ENCODE results near the gene PPARA.

DNA sequence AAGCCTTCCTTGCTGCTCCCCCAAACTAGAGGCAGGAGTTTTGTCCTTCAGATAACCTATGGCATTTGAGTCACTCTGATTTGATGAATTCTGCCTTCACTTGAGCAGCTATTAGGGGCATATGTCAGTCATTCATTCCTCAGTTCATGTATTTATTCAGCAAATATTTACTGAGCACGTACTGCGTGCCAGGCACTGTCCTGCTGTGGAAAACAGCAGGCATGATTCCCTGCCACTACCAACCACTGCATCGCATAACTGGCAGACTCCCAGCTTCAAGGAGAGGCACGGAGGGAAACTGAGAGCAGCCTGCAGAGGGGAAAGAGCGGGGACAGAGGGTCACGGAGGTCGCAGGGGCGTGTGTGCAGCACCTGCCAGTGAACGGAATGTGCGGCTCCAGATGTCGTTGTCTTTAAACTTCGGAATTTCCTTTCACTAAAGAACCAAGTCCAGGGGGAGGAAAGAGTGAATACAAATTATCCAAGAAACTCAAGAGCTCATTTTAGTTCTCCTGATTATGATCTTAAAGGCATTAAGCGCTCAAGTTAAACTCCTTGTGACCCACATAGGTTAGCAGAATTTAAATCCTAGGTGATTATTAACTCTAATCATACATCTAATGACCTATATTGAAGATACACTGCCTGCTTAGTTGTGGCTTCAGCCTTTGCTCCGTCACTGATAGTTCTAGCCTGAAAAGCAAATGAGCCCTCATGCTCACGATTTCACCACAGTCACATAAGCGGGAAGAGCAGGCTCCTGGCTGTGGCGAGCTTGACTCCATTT, 12.6 kb downstream of the PPARA start:
- TF ChIP-seq FOXM1 (IDR thresholded peaks at IDR 0.05; ENCODE audit: low read depth), result no peak
- TF ChIP-seq, protein P1, sequence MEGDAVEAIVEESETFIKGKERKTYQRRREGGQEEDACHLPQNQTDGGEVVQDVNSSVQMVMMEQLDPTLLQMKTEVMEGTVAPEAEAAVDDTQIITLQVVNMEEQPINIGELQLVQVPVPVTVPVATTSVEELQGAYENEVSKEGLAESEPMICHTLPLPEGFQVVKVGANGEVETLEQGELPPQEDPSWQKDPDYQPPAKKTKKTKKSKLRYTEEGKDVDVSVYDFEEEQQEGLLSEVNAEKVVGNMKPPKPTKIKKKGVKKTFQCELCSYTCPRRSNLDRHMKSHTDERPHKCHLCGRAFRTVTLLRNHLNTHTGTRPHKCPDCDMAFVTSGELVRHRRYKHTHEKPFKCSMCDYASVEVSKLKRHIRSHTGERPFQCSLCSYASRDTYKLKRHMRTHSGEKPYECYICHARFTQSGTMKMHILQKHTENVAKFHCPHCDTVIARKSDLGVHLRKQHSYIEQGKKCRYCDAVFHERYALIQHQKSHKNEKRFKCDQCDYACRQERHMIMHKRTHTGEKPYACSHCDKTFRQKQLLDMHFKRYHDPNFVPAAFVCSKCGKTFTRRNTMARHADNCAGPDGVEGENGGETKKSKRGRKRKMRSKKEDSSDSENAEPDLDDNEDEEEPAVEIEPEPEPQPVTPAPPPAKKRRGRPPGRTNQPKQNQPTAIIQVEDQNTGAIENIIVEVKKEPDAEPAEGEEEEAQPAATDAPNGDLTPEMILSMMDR (IDR thresholded peaks at IDR 0.05), result no peak
- no peak for TF ChIP-seq POLR2AphosphoS5 (IDR thresholded peaks at IDR 0.05; ENCODE audit: low read depth, low read length)
- TF ChIP-seq, protein P2, sequence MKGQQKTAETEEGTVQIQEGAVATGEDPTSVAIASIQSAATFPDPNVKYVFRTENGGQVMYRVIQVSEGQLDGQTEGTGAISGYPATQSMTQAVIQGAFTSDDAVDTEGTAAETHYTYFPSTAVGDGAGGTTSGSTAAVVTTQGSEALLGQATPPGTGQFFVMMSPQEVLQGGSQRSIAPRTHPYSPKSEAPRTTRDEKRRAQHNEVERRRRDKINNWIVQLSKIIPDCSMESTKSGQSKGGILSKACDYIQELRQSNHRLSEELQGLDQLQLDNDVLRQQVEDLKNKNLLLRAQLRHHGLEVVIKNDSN (IDR thresholded peaks at IDR 0.05; ENCODE audit: borderline replicate concordance, low read depth), result no peak
- no peak for TF ChIP-seq RCOR1 (IDR thresholded peaks at IDR 0.05; ENCODE audit: low read length)
- TF ChIP-seq CHD2 (IDR thresholded peaks at IDR 0.05; ENCODE audit: low read length, partially characterized antibody), result no peak
- no peak for TF ChIP-seq TAF1 (IDR thresholded peaks at IDR 0.05; ENCODE audit: borderline replicate concordance, low read depth, low read length)
